ENCODE measurements around the gene CD9. TPM values are rescaled to one million over a fixed set of nuclear protein-coding genes. Genes with fewer than 3 reads are reported as not detected.

The CD9 gene
- total and polyA plus RNA-seq, 2 of the 8 experiments (the other 6 are each of a cell fraction or from before 2014, with no cell fraction given) = 168 to 319 TPM

- Histone ChIP-seq H3K9me3 (ENCODE audit: insufficient read depth in 2 of 2, low read depth in 1 of 2, low read length in 1 of 2) (no peaks in the 10 kb centered on the region), H3K4me1 (replicated peaks in 1 of 4; ENCODE audit: control insufficient read depth in 3 of 4, insufficient read depth in 4 of 4, low read length in 3 of 4) (peaks cover 0 to 2% (median 1%) of the 10 kb centered on the region in 4 experiments; a peak in 6 of 7 replicates), H3K27ac (ENCODE audit: low read depth, low read length) (peak overlapping the region; percentile 0; the same call in 1 of the 2 replicates), H3K79me1 (ENCODE audit: low read depth, low read length) (peaks cover 18% of the 10 kb centered on the region), H3K14ac (ENCODE audit: insufficient read length) (no peak overlapping the region), H3K4me3 (ENCODE audit: extremely low read depth in 1 of 4, insufficient read depth in 2 of 4, low read depth in 3 of 4, low read length in 4 of 4) (no peak overlapping the region), H2BK15ac (ENCODE audit: low read length) (no peak overlapping the region), H4K20me1 (replicated peaks in 1 of 2; ENCODE audit: control insufficient read depth in 1 of 2, insufficient read depth in 2 of 2, low read length in 2 of 2) (peaks cover 4 to 13% of the 10 kb centered on the region in 2 experiments), H3K56ac (replicated peaks; ENCODE audit: insufficient read length, low read depth, low read length) (no peak overlapping the region), H3K36me3 (ENCODE audit: control insufficient read depth in 2 of 4, insufficient read depth in 4 of 4, low read length in 3 of 4) (peaks cover 11 to 34% (median 22%) of the 10 kb centered on the region in 4 experiments), H4K8ac (ENCODE audit: extremely low read depth, insufficient read depth, low read length) (no peak overlapping the region), H3K79me2 (ENCODE audit: control insufficient read depth in 1 of 2, insufficient read depth in 2 of 2, low read length in 2 of 2) (peaks cover 0 to 61% of the 10 kb centered on the region in 2 experiments; a peak in 3 of 4 replicates), H4K5ac (ENCODE audit: insufficient read length, low read depth, low read length) (no peak overlapping the region), H3K9ac (replicated peaks in 1 of 4; ENCODE audit: extremely low read depth in 1 of 4, low read depth in 3 of 4, low read length in 3 of 4) (no peak overlapping the region), H2AFZ (ENCODE audit: low read length) (no peak overlapping the region), H3K27me3 (replicated peaks in 1 of 4; ENCODE audit: control insufficient read depth in 3 of 4, extremely low read depth in 1 of 4, insufficient read depth in 3 of 4, low read length in 3 of 4) (no peaks in the 10 kb centered on the region), H2BK120ac (replicated peaks; ENCODE audit: low read depth, low read length) (no peak overlapping the region), H3K4ac (replicated peaks; ENCODE audit: insufficient read length, low read depth, low read length) (no peak overlapping the region), H4K91ac (replicated peaks; ENCODE audit: insufficient read length, low read length) (no peak overlapping the region), H2BK12ac (ENCODE audit: low read depth, low read length) (no peak overlapping the region), H3K18ac (ENCODE audit: extremely low read depth, low read length) (no peak overlapping the region), H3K23me2 (ENCODE audit: low read depth, low read length) (no peaks in the 10 kb centered on the region), H3K4me2 (ENCODE audit: insufficient read depth in 1 of 2, low read depth in 2 of 2, low read length in 2 of 2) (no peak overlapping the region), H2BK5ac (ENCODE audit: low read depth, low read length) (no peak overlapping the region), H2AK5ac (ENCODE audit: low read depth, low read length) (no peak overlapping the region), H2BK20ac (ENCODE audit: low read length) (no peak overlapping the region), H3K23ac (ENCODE audit: insufficient read length) (no peak overlapping the region)
- no peak for TF ChIP-seq POLR2A (IDR thresholded peaks at IDR 0.05; ENCODE audit: control extremely low read depth in 1 of 2, low read depth in 2 of 2, low read length in 2 of 2)
- no peak for TF ChIP-seq E2F6 (IDR thresholded peaks at IDR 0.05)
- no peak for TF ChIP-seq CEBPB (IDR thresholded peaks at IDR 0.05; ENCODE audit: low read depth, low read length)
- no peak for TF ChIP-seq ZNF274 (IDR thresholded peaks at IDR 0.05; ENCODE audit: borderline replicate concordance, extremely low read depth, low read length)
- TF ChIP-seq CTBP2 (IDR thresholded peaks at IDR 0.05; ENCODE audit: borderline replicate concordance, insufficient read depth, insufficient read length, low read length) = no peak
- TF ChIP-seq SAP30 (IDR thresholded peaks at IDR 0.05; ENCODE audit: insufficient read depth, insufficient replicate concordance, low read length) = no peak
- no peak for TF ChIP-seq SIN3A (conservative IDR thresholded peaks at IDR 0.05 in 1 of 2, IDR thresholded peaks at IDR 0.05 in 1 of 2; ENCODE audit: low read depth in 1 of 2, low read length in 2 of 2)
- TF ChIP-seq SP2 (IDR thresholded peaks at IDR 0.05; ENCODE audit: low read length) = no peak
- no peak for TF ChIP-seq ATF3 (IDR thresholded peaks at IDR 0.05; ENCODE audit: insufficient read depth, low read depth, low read length)
- no peak for TF ChIP-seq SP1 (IDR thresholded peaks at IDR 0.05; ENCODE audit: low read depth, low read length)
- TF ChIP-seq CBX5 (IDR thresholded peaks at IDR 0.05; ENCODE audit: low read depth, low read length) = no peak
- no peak for FAIRE-seq
- 87% methylated on average over 5 of the region's 5 CpGs; no CpG with 5 or more reads in 1 of the 2 experiments for WGBS, 2 experiments (ENCODE audit: extremely low coverage in 1 of 2, insufficient coverage in 1 of 2, insufficient read length in 1 of 2, insufficient replicate concordance in 2 of 2, low coverage in 1 of 2, low lambda C conversion rate in 2 of 2, missing lambda C conversion rate in 1 of 2)
- ChIA-PET CTCF (ENCODE audit: partially characterized antibody) (interaction anchor here (0.6 to 15.1 kb wide), 7 partner anchors 16 to 125 kb away, joined by 3 to 130 read pairs (median 5); partner anchors contain the start of gene CD9), POLR2A (ENCODE audit: partially characterized antibody) (interaction anchor here (9.3 kb wide), 1 partner anchor 12 kb away, joined by 51 read pairs; no protein-coding TSS in a partner anchor)
- no peak for DNase-seq (ENCODE audit: low read depth in 1 of 2, low spot score in 2 of 2)
Observed at GRCh38 chr12:6225630-6226001, 25.4 kb downstream of the CD9 start.

Measured in H1 (cell line).